Stimulated activated CD4-positive, alpha-beta T cell treated with anti-CD3 and anti-CD28 coated beads, Interleukin-4, amount 100 ng/mL, for 48 hours (primary cell): ENCODE results near the gene LRRC75A.
A peak's percentile ranks its signal among the peaks of the same experiment; 100 is the strongest.
"Not testable (repeated sequence)": the region's sequence is repeated elsewhere in the genome, so short reads cannot be mapped to it uniquely, and the experiment has no call there.

Source experiments
- DNase-seq, 2 donors: peaks; one replicate each; pipeline ENCODE4 v3.0.0-alpha.2; 2020; ENCODE audit warnings: low read depth in 2 of 2

LRRC75A gene

GRCh38 chr17:16432017-16432416 lies 60.0 kb downstream of the LRRC75A start:
- no peak for DNase-seq

DNA sequence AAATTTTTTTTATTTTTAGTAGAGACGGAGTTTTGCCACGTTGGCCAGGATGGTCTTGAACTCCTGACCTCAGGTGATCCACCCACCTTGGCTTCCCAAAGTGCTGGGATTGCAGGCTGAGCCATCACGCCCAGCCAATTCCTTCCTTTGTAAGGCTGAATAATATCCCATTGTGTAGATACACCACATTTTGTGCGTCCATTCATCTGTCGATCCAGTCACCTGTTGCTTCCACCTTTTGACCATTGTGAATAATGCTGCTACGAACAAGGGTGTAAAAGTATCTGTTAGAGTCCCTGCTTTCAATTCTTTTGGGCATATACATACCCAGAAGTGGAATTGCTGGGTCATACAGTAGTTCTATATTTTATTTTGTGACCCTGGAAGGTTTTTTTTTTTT lies 61.3 kb downstream of the LRRC75A start:
- no peak for DNase-seq

DNA sequence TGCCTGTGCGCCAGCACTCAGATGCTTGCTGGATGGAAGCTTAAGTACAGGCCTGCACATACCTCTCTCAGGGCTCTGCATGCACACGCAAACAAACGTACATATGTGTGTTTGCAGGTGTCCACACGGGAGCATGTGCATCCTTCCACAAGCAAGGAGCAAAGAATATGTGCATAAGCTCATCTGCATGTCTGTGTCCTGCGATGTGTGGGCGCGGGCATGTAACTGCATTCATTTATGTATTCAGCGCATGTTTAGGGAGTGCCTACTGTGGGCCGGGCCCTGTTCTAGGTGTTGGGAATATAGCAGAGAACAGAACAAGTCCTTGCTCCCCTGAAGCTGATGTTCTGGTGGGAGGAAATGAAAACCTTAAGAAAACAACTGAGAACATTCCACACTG lies 62.9 kb downstream of the LRRC75A start:
- no peak for DNase-seq

GRCh38 chr17:16428098-16428882 lies 63.7 kb downstream of the LRRC75A start:
- DNase-seq: no peak

DNA sequence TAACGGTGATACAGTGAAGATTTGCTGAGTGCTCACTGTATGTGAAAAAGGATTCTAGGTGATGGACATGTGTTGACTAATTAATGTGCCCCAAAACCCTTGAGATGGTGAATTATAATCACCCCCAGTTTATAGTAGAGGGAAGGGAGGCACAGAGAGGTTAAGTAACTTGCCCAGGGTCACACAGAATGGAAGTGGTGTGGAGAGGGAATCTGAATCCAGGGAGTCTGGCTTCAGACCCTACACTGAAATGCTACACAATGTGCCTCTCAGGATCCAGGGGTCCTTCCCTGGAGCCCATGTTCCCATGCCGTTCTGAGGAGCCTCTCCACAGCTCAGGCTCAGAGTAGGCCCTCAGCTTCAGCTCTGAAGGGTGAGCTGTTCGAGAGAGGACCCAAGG lies 65.0 kb downstream of the LRRC75A start:
- no peak for DNase-seq

DNA sequence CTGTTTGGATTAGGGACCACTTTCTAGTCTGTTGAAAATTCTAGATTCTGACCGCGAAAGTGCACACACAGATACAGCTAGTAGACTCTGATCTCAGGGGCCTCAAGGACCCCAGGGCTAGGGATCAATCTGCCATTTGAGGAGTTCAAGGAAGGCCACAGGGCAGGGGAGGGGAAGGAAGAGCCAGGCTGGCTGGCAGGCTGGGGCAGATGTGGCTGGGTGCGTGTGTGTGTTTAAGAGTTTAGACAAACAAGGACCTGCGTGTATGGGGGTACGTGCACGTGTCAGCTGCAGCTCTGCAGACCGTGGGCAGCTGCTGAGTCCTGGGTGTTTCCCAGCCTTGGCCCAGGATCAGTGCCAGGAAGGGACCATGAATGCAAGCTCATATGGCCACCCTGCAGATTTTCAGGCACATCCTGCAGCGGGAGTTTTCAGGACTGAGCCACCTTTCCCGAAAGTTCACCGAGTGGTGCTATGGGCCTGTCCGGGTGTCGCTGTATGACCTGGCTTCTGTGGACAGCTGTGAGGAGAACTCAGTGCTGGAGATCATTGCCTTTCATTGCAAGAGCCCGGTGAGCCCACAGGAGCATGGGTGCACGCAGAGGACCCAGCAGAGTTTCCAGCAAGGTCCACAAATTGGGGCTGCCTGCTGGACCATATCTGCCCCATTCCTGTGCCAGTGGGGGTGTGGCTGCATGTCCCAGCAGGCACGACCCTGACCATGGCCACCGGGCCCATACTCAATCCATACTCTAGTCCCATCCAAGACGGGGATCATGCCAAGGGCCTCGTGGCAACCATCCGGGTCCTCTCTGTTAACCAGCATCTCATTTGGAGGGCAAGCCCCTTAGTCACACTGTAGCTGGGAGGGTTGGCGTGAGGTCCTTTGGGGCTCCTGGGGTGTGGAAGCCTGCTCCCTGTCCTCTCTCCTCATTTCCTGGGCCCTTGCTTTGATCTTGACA lies 66.0 kb downstream of the LRRC75A start:
- DNase-seq: no peak

GRCh38 chr17:16425202-16425601 lies 66.8 kb downstream of the LRRC75A start:
- no peak for DNase-seq

DNA sequence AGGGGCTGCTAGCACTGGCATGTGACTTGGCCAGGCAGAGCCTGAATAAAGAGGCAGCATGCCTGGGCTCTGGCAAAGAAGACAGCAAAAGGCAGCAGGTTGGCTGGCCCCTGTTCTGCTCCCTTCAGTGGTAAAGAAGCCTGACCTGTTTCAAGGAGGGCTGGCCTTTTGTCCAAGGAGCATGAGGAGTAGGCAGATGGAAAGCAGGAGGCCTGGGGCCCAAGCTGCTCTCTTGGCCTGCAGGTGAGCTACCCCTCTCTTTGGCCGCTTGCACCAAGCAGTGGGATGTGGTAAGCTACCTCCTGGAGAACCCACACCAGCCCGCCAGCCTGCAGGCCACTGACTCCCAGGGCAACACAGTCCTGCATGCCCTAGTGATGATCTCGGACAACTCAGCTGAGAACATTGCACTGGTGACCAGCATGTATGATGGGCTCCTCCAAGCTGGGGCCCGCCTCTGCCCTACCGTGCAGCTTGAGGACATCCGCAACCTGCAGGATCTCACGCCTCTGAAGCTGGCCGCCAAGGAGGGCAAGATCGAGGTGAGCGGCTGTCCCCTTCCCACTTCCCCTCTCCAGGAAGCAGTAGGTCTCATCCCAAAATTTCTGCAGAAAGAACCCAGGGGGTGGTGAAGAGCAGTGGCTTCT lies 68.6 kb downstream of the LRRC75A start:
- DNase-seq: no peak

DNA sequence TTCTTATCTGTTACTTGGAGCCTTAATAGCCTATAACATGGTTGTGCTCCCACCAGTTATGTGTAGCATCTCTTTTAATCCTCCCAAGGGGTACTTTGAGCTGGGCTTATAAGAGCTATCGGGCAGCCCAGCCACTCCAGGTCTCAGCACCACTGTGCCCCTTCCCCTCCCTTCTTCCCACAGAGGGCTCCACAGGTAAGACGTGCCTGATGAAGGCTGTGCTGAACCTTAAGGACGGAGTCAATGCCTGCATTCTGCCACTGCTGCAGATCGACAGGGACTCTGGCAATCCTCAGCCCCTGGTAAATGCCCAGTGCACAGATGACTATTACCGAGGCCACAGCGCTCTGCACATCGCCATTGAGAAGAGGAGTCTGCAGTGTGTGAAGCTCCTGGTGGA lies 69.6 kb downstream of the LRRC75A start:
- DNase-seq: no peak

DNA sequence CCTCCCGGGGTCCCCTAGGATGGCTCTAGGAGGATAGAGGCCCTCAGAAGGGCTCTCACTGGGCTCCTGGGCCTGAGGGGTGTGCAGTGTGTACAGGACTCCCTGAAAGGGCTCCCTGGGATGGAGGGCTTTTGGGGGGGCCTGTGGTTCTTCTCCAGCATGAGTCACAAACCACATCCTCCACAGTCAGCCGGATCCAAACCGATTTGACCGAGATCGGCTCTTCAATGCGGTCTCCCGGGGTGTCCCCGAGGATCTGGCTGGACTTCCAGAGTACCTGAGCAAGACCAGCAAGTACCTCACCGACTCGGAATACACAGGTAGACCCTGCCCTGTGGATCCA lies 72.1 kb downstream of the LRRC75A start:
- no peak for DNase-seq

DNA sequence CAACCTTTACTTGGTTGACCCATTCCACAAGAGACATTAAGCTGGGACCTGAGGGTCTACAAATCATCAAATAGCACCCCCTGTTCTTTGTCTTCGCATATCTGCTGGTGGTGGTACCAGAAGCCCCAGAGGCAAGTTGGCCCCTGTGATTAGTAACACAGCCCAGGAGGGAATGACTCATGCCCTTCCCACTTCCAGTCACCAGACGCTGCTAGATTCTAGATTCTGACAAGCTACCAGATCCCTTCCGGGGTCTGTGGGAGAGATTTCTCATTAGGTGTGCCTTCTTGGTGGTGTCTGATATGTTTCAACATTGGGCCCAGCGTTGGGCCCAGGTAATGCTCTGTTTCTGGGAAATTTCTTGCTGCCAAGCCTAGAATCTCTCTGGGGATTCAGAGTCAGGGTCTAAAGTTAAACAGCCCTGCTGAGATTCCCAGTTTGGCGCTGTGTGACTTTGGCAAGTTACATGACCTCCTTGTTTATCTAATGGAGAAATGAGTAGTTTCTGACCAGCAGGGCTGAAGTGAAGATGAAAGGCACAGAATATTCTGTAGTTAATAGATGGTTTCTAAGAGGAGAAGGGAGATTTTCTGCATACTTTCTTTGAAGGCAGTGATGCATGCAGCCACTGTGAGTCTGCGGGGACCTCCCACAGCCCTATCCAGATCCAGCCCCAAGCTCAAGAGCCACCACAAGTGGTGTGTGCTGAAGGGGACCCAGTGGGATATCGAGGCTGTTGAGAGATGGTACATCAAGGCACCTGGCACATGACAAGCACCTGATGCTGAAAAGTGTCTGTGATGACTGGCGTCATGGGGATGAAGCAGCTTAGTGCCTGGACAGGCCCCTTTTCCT lies 72.7 kb downstream of the LRRC75A start:
- DNase-seq: peak in 1 of 2 donors; percentile 64

- no peak for DNase-seq
Measured at GRCh38 chr17:16418685-16419068, 73.3 kb downstream of the LRRC75A start.

GRCh38 chr17:16417896-16418684 lies 73.9 kb downstream of the LRRC75A start:
- DNase-seq: no peak

DNA sequence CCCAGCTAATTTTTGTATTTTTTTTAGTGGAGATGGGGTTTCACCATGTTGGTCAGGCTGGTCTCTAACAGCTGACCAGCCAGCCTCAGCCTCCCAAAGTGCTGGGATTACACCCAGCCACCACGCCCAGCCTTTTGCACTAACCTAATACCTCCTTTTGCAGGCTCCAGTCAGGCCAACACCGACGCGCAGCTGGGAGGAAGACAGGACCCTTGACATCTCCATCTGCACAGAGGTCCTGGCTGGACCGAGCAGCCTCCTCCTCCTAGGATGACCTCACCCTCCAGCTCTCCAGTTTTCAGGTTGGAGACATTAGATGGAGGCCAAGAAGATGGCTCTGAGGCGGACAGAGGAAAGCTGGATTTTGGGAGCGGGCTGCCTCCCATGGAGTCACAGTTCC lies 74.6 kb downstream of the LRRC75A start:
- DNase-seq: no peak

DNA sequence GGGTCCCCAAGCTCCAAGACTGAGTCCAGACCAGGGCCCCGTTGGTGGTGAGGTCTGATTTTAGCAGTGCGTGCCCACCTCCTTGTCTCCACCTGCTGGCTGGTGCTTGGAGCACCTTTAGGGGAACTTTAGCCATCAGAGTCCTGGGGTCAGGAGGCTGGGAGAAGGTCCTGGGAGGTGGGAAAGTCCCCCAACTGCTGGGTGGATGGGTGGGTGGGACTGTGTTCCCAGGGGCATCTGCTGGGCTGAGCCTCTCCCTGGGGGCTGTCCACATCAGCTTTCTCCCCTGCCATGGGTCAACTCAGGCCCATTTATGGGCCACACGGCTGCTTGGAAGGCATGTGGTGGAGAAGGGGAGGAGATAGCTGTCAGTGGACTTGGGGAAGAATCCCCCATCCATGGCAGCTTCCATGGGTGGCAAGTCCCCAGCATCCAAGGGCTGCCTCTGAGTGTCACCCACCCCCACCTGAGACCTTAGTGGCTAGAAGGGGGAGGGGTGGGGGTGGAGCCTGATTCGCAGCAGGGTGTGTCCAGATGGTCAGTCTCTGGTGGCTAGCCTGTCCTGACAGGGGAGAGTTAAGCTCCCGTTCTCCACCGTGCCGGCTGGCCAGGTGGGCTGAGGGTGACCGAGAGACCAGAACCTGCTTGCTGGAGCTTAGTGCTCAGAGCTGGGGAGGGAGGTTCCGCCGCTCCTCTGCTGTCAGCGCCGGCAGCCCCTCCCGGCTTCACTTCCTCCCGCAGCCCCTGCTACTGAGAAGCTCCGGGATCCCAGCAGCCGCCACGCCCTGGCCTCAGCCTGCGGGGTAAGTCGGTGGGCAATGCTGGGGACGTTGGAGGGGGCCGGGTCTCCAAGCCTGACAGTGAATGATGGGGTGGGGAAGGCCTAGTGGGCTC lies 76.7 kb downstream of the LRRC75A start, which contains the start of gene TRPV2:
Gene TRPV2 (plus strand): TSS at position 541 of the 894 bp plus-strand sequence. CDS start 2,098 bp downstream, outside the sequence.
- no peak for DNase-seq

DNA sequence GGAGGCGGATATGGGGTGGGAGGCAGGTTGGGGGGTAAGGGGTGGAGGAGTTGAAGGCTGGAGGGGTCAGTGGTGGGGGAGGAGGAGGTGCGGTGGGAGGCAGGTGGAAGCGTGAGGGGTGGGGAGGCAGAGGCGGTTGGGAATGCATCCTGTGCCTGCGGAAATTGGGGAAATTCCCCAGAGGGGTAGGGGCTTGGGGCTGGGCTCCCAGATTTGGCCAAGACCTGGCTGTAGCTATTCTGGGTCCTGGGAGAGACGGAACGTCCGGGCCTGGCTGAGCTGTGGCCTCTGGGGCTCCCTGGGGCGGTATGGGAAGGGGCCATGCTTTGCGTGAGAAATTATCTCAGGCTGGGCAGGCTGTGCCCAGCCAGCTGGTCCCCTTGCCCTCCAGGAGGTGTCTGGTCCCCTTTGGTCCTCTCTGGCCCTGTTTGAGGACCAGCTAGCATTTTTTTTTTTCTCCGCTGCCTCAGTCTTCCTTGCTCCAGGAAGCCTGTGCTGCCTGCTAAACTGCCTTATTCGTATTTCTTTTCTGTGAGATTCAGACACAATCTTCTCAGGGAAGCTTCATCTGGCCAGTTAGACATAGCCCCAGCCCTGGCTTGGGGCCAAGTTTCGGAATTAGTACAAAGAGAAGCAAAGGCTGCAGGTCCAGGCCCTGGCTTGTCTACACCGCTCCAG lies 83.9 kb downstream of the LRRC75A start:
- DNase-seq: no peak

- no peak for DNase-seq
Measured at GRCh38 chr17:16406742-16407674, 85.0 kb downstream of the LRRC75A start.

DNA sequence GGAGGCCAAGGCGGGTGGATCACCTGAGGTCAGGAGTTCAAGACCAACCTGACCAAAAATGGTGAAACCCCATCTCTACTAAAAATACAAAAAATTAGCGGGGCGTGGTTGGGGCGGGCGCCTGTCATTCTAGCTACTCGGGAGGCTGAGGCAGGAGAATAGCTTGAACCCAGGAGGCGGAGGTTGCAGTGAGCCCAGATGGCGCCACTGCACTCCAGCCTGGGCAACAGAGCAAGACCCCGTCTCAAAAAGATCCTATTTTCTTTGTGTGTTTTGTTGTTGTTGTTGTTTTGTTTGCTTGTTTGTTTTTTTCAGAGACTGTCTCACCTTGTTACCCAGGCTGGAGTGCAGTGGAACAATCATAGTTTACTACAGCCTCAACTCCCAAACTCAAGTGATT lies 88.1 kb downstream of the LRRC75A start:
- not testable (repeated sequence) for DNase-seq
